ENCODE data around the gene KCNA1. TPM values are rescaled to one million over a fixed set of nuclear protein-coding genes. Genes with fewer than 3 reads are reported as not detected.

Gene KCNA1
- total and polyA plus RNA-seq, 2 donors (not counting 3 experiments of a cell fraction or from before 2014, with no cell fraction given): not detected

DNA sequence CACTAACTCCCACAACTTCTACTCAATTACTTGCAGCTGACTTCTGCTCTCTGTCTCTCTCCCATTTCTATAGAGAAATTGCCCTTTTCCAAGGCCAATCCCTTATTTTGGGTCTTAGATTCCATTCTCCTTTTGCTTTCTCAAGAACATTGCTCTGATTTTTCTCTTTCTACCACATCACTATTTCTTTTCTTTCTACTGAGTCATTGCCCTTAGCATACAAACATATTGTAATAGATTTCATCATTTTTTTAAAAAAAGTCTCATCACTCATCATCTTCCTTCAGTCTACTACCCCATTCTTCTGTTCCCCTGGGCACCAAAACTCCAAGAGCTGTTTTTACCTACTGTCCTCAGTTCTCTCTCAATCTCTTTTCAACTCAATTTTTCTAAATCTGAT is 4.4 kb upstream of the KCNA1 start:
- Histone ChIP-seq H3K9me1 (replicated peaks; ENCODE audit: control insufficient read depth, extremely low read depth, insufficient read depth, low read length) (no peaks in the 10 kb centered on the region), H3K79me2 (ENCODE audit: control insufficient read depth, insufficient read depth, low read length) (no peaks in the 10 kb centered on the region), H3K4me2 (ENCODE audit: insufficient read depth, low read length) (no peak overlapping the region), H3K9ac (replicated peaks; ENCODE audit: extremely low read depth, insufficient read depth, low read length) (no peak overlapping the region), H3K4me3 (replicated peaks in 1 of 3; ENCODE audit: insufficient read depth in 1 of 3, low read depth in 1 of 3, low read length in 3 of 3) (no peak overlapping the region), H3K36me3 (ENCODE audit: control insufficient read depth in 2 of 2, extremely low read depth in 1 of 2, insufficient read depth in 2 of 2, low read length in 2 of 2) (no peaks in the 10 kb centered on the region), H3K27ac (ENCODE audit: insufficient read depth, low read depth, low read length) (no peak overlapping the region), H3K4me1 (ENCODE audit: control insufficient read depth, extremely low read depth, insufficient read depth, low read length) (peaks cover 2% of the 10 kb centered on the region), H2AFZ (ENCODE audit: low read depth, low read length) (no peak overlapping the region), H3K27me3 (ENCODE audit: control insufficient read depth in 2 of 2, insufficient read depth in 2 of 2, low read length in 2 of 2) (peaks cover 25 to 32% of the 10 kb centered on the region in 2 experiments), H3K9me3 (replicated peaks; ENCODE audit: control insufficient read depth, insufficient read depth, low read length) (no peaks in the 10 kb centered on the region), H4K20me1 (replicated peaks; ENCODE audit: control insufficient read depth, extremely low read depth, insufficient read depth, low read length) (no peaks in the 10 kb centered on the region)
- FAIRE-seq (no peak), DNase-seq (ENCODE audit: low read depth, low spot score) (no peak)
- CTCF ChIA-PET: no interaction called here
- dilution Hi-C loops (cut with MboI; ENCODE audit: extremely low pct_ligation_motif_present, low sequenced_read_pairs): no loop called here
- intact Hi-C loops (cut with micrococcal nuclease): no loop called here
- POLR2A ChIA-PET: no interaction called here
- TF ChIP-seq, protein P1, sequence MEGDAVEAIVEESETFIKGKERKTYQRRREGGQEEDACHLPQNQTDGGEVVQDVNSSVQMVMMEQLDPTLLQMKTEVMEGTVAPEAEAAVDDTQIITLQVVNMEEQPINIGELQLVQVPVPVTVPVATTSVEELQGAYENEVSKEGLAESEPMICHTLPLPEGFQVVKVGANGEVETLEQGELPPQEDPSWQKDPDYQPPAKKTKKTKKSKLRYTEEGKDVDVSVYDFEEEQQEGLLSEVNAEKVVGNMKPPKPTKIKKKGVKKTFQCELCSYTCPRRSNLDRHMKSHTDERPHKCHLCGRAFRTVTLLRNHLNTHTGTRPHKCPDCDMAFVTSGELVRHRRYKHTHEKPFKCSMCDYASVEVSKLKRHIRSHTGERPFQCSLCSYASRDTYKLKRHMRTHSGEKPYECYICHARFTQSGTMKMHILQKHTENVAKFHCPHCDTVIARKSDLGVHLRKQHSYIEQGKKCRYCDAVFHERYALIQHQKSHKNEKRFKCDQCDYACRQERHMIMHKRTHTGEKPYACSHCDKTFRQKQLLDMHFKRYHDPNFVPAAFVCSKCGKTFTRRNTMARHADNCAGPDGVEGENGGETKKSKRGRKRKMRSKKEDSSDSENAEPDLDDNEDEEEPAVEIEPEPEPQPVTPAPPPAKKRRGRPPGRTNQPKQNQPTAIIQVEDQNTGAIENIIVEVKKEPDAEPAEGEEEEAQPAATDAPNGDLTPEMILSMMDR (IDR thresholded peaks at IDR 0.05; ENCODE audit: extremely low read depth in 1 of 2, insufficient read depth in 1 of 2, low read depth in 1 of 2, low read length in 2 of 2): no peak
- TF ChIP-seq GATA2 (IDR thresholded peaks at IDR 0.05; ENCODE audit: insufficient read depth, insufficient read length, low read depth, low read length) (no peak), MYC (IDR thresholded peaks at IDR 0.05; ENCODE audit: low read depth, low read length) (no peak), EZH2 (IDR thresholded peaks at IDR 0.05; ENCODE audit: borderline replicate concordance, low read depth, low read length, severe bottlenecking) (no peak), FOS (IDR thresholded peaks at IDR 0.05; ENCODE audit: borderline replicate concordance, insufficient read depth, low read length) (no peak), JUN (IDR thresholded peaks at IDR 0.05; ENCODE audit: borderline replicate concordance, insufficient read depth, insufficient read length, low read depth) (no peak), POLR2A (IDR thresholded peaks at IDR 0.05; ENCODE audit: low read depth, low read length) (no peak), POLR2AphosphoS5 (IDR thresholded peaks at IDR 0.05; ENCODE audit: insufficient read depth, low read depth, low read length) (no peak)
- TF ChIP-seq, protein P2, sequence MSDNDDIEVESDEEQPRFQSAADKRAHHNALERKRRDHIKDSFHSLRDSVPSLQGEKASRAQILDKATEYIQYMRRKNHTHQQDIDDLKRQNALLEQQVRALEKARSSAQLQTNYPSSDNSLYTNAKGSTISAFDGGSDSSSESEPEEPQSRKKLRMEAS (IDR thresholded peaks at IDR 0.05; ENCODE audit: insufficient read depth, insufficient read length): no peak
- BruUV-seq (replicated peaks): no TSS peak
